ENCODE results near the gene NDOR1. TPM values are rescaled to one million over a fixed set of nuclear protein-coding genes. Genes with fewer than 3 reads are reported as not detected.

The NDOR1 gene
- total RNA-seq, 1 donor: 7.8 TPM

DNA sequence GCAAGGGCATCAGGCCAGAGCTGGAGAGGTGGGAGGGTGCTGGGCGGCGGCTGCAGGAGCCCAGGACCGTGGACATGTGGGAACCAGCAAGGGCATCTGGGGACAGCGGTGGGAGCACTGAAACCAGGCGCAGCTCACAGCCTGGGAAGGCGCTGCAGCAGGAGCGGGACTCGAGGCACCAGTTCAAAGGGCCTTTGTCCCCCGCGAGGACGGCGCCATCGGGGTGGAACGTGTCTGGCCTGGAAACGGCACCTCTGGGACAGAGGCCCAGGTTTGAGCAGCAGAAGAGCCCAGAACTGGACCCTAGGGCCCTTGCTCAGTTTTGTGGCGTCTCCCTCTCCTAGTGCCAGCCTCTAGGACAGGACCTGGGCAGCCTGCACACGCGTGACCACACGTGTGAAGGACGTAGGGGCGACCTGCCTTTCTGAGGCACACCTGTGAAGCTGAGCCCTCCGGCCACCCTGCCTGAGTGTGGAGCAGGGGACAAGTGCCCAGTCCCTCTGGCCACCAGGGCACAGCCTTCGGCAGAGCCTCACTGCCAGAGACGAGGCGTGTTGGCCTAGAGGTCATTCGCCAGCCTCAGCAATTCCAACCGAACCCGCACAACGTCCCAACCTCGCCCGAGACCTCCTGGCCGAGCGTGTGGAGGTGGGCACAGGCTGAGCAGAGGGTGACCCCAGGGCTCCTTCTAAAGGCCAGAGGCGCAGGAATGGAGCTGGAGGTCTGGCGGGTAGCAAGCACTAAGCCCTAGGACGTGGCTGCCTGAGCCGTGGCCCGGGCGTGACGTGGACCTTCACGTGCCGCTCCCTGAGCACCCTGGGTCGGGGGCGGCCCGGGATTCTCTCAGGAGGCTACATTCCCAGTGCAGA, 31.5 kb upstream of the NDOR1 start:
- TF ChIP-seq, protein P1, sequence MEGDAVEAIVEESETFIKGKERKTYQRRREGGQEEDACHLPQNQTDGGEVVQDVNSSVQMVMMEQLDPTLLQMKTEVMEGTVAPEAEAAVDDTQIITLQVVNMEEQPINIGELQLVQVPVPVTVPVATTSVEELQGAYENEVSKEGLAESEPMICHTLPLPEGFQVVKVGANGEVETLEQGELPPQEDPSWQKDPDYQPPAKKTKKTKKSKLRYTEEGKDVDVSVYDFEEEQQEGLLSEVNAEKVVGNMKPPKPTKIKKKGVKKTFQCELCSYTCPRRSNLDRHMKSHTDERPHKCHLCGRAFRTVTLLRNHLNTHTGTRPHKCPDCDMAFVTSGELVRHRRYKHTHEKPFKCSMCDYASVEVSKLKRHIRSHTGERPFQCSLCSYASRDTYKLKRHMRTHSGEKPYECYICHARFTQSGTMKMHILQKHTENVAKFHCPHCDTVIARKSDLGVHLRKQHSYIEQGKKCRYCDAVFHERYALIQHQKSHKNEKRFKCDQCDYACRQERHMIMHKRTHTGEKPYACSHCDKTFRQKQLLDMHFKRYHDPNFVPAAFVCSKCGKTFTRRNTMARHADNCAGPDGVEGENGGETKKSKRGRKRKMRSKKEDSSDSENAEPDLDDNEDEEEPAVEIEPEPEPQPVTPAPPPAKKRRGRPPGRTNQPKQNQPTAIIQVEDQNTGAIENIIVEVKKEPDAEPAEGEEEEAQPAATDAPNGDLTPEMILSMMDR (IDR thresholded peaks at IDR 0.05; ENCODE audit: insufficient read depth, low read depth, low read length): no peak
- DNase-seq (ENCODE audit: low read depth): no peak
- H3K4me3 ChIP-seq (ENCODE audit: low read depth, low read length): no peak overlapping the region

DNA sequence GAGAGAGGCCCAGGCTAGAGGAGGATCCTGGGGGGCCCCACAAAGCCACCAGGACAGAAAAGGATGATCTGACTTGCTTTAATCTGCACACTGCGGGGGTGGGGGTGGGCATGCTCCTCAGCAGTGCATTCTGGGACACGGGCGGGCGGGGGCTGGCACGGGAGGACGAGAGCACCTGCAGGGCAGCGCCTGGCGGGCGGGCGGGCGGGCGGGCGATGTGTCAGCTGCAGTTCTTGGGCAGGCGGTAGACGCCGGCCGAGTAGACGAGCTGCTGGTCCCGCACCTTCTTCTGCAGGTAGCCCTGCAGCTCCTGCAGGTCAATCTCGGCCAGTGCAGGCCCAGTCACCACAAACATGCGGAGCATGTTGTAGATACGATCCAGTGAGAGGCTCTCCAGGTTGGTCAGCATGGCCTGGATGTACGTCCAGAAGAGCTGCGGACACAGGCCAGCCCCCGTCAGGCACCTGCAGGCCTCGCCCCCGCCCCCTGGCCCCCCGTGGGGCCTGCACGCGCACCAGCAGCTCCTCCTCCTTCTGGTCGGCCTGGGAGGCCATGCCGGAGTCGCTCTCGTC, 30.7 kb upstream of the NDOR1 start:
- TF ChIP-seq, protein P1 (IDR thresholded peaks at IDR 0.05; ENCODE audit: insufficient read depth, low read depth, low read length): no peak
- no peak for DNase-seq (ENCODE audit: low read depth)
- H3K4me3 ChIP-seq (ENCODE audit: low read depth, low read length): no peak overlapping the region

DNA sequence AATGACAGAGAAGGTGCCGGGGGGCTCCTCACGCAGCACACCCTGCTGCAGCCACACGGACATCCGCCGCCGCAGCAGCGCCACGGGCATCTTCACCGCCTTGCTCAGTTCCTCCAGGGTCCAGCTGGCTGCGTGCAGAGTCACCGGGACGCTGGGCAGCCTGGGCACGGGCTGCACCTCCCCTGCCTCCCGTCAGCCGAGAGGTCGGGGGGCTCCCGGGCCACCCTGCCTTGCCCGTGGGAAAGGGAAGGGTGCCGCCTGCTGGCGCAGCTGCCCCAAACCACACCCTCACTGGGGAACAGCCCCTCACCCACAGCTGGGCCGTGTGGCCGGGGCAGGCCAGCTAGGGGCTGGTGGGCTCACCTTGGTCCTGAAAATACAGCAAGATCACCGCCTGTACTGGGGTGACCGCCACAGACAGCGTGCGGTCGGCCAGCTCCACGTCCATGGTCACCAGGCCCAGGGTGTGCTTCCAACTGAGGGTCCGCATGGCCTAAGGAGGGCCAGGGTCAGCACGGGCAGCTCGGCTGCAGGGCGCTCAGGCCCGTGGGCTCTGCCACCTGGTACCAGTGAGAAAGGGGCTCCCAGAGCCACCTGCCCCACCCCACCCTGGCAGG, 30.0 kb upstream of the NDOR1 start:
- TF ChIP-seq, protein P1 (IDR thresholded peaks at IDR 0.05; ENCODE audit: insufficient read depth, low read depth, low read length): peak; percentile 29
- DNase-seq (ENCODE audit: low read depth): no peak
- H3K4me3 ChIP-seq (ENCODE audit: low read depth, low read length): no peak overlapping the region

DNA sequence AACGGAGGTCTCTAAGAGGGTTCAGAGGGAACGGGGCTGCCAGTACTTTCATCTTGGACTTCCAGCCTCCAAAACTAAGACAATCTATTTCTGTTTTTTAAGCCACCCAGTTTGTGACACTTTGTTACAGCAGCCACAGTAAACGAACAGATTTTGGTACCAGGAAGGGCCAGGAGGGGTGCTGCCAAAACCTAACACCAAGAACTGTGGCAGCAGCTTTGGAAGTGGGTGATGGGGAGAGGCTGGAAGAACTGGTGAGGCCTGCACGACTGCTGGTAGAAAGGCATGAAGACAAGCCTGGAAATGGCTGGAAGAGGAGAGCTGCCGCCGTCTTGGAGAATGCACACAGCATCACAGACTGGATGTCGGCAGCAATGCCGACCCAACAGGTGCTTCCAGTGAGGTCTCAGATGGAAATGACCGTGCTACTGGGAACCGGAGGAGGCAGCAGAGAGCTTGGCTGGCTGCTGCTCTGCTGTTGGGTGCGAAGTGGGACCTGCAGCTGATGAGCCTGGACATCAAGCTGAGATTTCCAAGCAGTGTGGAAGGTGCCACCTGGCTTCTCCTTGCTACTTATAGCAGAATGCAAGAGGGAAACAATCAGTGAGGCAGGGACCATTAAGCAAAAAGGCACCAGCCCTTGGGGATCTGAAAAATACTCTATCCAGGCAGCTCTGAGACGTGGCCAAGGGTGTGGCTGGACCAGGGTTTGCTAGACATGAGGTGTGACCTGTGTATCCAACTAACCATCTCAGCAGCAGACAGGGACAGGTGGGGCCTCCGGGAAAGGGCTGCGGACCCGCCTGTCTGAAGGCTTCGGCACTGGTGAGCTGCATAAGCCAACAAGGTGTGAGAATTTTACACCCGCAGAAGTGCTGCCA, 29.0 kb upstream of the NDOR1 start:
- peak; percentile 38 for DNase-seq (ENCODE audit: low read depth)
- TF ChIP-seq, protein P1 (IDR thresholded peaks at IDR 0.05; ENCODE audit: insufficient read depth, low read depth, low read length): peak; percentile 65
- H3K4me3 ChIP-seq (ENCODE audit: low read depth, low read length): no peak overlapping the region

DNA sequence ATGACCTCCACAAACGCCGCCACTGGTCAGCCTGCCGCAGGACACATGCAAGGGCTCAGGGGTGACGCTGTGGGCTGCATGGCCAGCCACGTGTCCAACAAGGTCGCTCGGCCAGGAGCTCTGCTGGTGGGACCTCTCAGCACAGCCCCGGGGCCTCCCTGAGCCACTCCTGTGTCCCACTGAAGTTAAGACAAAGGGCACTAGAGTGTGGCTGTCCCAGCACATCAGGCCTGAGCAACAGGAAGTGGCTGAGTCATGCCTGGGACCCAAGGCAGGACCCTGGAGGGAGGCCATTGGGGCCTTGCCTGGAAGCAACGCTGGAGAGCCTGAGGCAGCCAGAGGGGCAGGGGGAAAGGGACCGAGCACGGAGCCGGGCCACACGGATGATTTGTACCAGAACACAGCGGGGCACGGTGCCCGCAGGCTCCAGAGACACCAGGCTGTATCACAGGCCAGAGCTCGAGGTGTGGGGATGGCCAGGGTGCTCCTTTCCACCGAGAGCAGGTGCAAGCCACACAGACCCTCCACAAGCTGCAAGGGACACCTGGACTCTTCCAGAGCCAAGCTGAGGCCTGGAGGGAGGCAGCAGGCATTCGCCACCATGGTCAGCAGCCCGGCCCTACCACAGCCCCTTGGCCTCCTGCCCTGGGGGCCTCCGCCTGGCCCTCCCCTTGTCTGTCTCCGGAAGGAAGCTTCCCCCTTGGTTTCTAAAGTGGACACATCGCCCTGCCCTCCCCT, 27.1 kb upstream of the NDOR1 start:
- no peak overlapping the region for H3K4me3 ChIP-seq (ENCODE audit: low read depth, low read length)
- TF ChIP-seq, protein P1 (IDR thresholded peaks at IDR 0.05; ENCODE audit: insufficient read depth, low read depth, low read length): no peak
- no peak for DNase-seq (ENCODE audit: low read depth)

All from fibroblast of villous mesenchyme (primary cell).